HepG2 (cell line): ENCODE data around the gene CRYBB2. TPM values are rescaled to one million over a fixed set of nuclear protein-coding genes. Genes with fewer than 3 reads are reported as not detected.
A peak's percentile ranks its signal among the peaks of the same experiment; 100 is the strongest.

Experiments used
- ATAC-seq: fragments of 200-7000 bp; cut with Tn5 transposase; 3 replicates; pipeline ENCODE4 v1.9.1; 2020; ENCODE audit warnings: mild to moderate bottlenecking, moderate library complexity
- BruUV-seq: library from RNA; stranded (reverse); fragments of 400-500 nt; replicated peaks from 2 replicates; lab custom pipeline; 2021; lab: Mats Ljungman, UMichigan
- CTCF ChIA-PET: fragments of 300-600 bp; formaldehyde crosslinking; extraction: SDS; loops from one replicate; lab custom pipeline; 2021; ENCODE audit warnings: low total read pairs, inconsistent platforms, low intra/inter-chr PET ratio; lab: Yijun Ruan, JAX
- POLR2A ChIA-PET: fragments of 350-600 bp; sonication (Branson Sonifier 250); formaldehyde crosslinking; loops from one replicate; lab custom pipeline; 2020; ENCODE audit warnings: antibody characterized with exemption, inconsistent platforms; lab: Yijun Ruan, JAX
- DNase-seq: peaks from one replicate; pipeline ENCODE4 v3.0.0-alpha.2; 2015; ENCODE audit warnings: low spot score
- FAIRE-seq: peaks from 3 replicates; lab custom pipeline; 2011; peaks lifted over from hg19 to GRCh38; lab: Jason Lieb, UNC
- H2AFZ ChIP-seq: one replicate; pipeline ENCODE4 v1.6.1; 2011; ENCODE audit warnings: low read length, inconsistent platforms
- H3K27ac ChIP-seq: fragments of 300-600 bp; 3 replicates; pipeline ENCODE4 v1.8.0; 2011; ENCODE audit warnings: mixed run types, mild to moderate bottlenecking, mixed read lengths, low read length, inconsistent platforms; ENCODE audit not compliant: insufficient read depth; ENCODE audit errors: extremely low read length
- H3K27me3 ChIP-seq, 2 experiments: fragments of 200-600 bp in 1 of 2; 2 replicates in 1 of 2; 3 replicates in 1 of 2; pipeline versions ENCODE4 v1.6.0 to v1.8.0; 2011; ENCODE audit warnings: low read length in 2 of 2, mild to moderate bottlenecking in 2 of 2, moderate library complexity in 2 of 2, inconsistent platforms in 1 of 2; ENCODE audit not compliant: insufficient read depth in 2 of 2, control insufficient read depth in 1 of 2
- H3K36me3 ChIP-seq, 2 experiments: fragments of 200-600 bp in 1 of 2; replicated peaks in 1 of 2; 2 replicates in 1 of 2; 3 replicates in 1 of 2; pipeline versions ENCODE4 v1.5.1 to v1.8.0; 2011; ENCODE audit warnings: low read length in 2 of 2, inconsistent platforms in 1 of 2; ENCODE audit not compliant: insufficient read depth in 2 of 2, control insufficient read depth in 1 of 2
- H3K4me1 ChIP-seq: 2 replicates; pipeline ENCODE4 v1.5.1; 2012; ENCODE audit warnings: low read length, inconsistent platforms; ENCODE audit not compliant: insufficient read depth
- H3K4me2 ChIP-seq: 2 replicates; pipeline ENCODE4 v1.6.0; 2011; ENCODE audit warnings: low read depth, low read length, inconsistent platforms
- H3K4me3 ChIP-seq, 3 experiments: fragments of 200-600 bp in 1 of 3; sonication (generic), shearing (Covaris generic) in 1 of 3; replicated peaks in 1 of 3; 2 replicates each; pipeline ENCODE4 v1.5.1; 2011 to 2016; ENCODE audit warnings: low read length in 3 of 3, inconsistent platforms in 2 of 3, low read depth in 2 of 3, mild to moderate bottlenecking in 2 of 3, control low read depth in 1 of 3, mixed read lengths in 1 of 3; ENCODE audit not compliant: insufficient read depth in 1 of 3
- H3K79me2 ChIP-seq: one replicate; pipeline ENCODE4 v1.6.1; 2011; ENCODE audit warnings: low read length, inconsistent platforms; ENCODE audit not compliant: insufficient read depth
- H3K9ac ChIP-seq: 2 replicates; pipeline ENCODE4 v1.6.0; 2011; ENCODE audit warnings: mild to moderate bottlenecking, low read depth, low read length, inconsistent platforms; ENCODE audit not compliant: insufficient read depth
- H3K9me3 ChIP-seq: 2 replicates; pipeline ENCODE4 v1.5.1; 2012; ENCODE audit warnings: mild to moderate bottlenecking, low read length
- H4K20me1 ChIP-seq: 2 replicates; pipeline ENCODE4 v1.6.0; 2011; ENCODE audit warnings: inconsistent platforms, mild to moderate bottlenecking, low read length, moderate library complexity; ENCODE audit not compliant: insufficient read depth
- GATAD2A ChIP-seq: IDR thresholded peaks from 2 replicates; pipeline ENCODE4 v1.6.1; 2016
- HCFC1 ChIP-seq: fragments of 150-350 bp; IDR thresholded peaks from 2 replicates; pipeline ENCODE4 v1.6.1; 2014; ENCODE audit warnings: low read depth, low read length
- ISX ChIP-seq: sonication (generic); formaldehyde crosslinking; conservative IDR thresholded peaks from 2 replicates; pipeline ENCODE4 v1.5.0; 2020; ENCODE audit warnings: missing genetic modification reagents
- JUND ChIP-seq: sonication (generic); formaldehyde crosslinking; IDR thresholded peaks from 2 replicates; pipeline ENCODE4 v1.8.0; 2022; ENCODE audit warnings: mild to moderate bottlenecking, missing genetic modification reagents
- KDM2A ChIP-seq: sonication (generic); formaldehyde crosslinking; IDR thresholded peaks from 2 replicates; pipeline ENCODE4 v1.4.0; 2020; ENCODE audit warnings: low read depth, missing genetic modification reagents, borderline replicate concordance
- MYC ChIP-seq: sonication (generic); formaldehyde crosslinking; IDR thresholded peaks from 2 replicates; pipeline ENCODE4 v1.9.0; 2021; ENCODE audit warnings: missing genetic modification reagents, borderline replicate concordance
- SAP130 ChIP-seq: IDR thresholded peaks from 2 replicates; pipeline ENCODE4 v1.6.1; 2016; ENCODE audit warnings: low read depth
- SMAD9 ChIP-seq: sonication (generic); formaldehyde crosslinking; IDR thresholded peaks from 2 replicates; pipeline ENCODE4 v1.5.1; 2020; ENCODE audit warnings: mild to moderate bottlenecking, missing genetic modification reagents
- SP1 ChIP-seq, 2 experiments: fragments of 450-650 bp in 1 of 2; sonication (generic) in 1 of 2; formaldehyde crosslinking in 1 of 2; IDR thresholded peaks; 2 replicates each; pipeline versions ENCODE4 v1.4.0 to v1.6.1; 2016 to 2020; ENCODE audit warnings: missing genetic modification reagents in 1 of 2
- SP2 ChIP-seq: sonication (generic); formaldehyde crosslinking; IDR thresholded peaks from 2 replicates; pipeline ENCODE4 v1.5.1; 2020; ENCODE audit warnings: mild to moderate bottlenecking, missing genetic modification reagents
- XRCC5 ChIP-seq: fragments of 200-400 bp; formaldehyde crosslinking; optimal IDR thresholded peaks from 2 replicates; pipeline ENCODE3; 2017; ENCODE audit warnings: mild to moderate bottlenecking, low read length
- ZNF274 ChIP-seq: sonication (generic); formaldehyde crosslinking; IDR thresholded peaks from 2 replicates; pipeline ENCODE4 v1.5.1; 2020; ENCODE audit warnings: mild to moderate bottlenecking, missing genetic modification reagents
- ZNF670 ChIP-seq: sonication (generic); formaldehyde crosslinking; IDR thresholded peaks from 2 replicates; pipeline ENCODE4 v1.8.0; 2022; ENCODE audit warnings: mild to moderate bottlenecking, missing genetic modification reagents, borderline replicate concordance
- WGBS: methylation state at CpG from one replicate; pipeline ENCODE4 v1.1.6; 2017; ENCODE audit warnings: low lambda C conversion rate; 5-methylcytosine and 5-hydroxymethylcytosine counted together
- in situ Hi-C: cut with HindIII; loops from 2 replicates; pipeline ENCODE4 v1.10.0; 2017; ENCODE audit warnings: low pct_unique_long_range_greater_than_20kb; ENCODE audit not compliant: extremely low pct_ligation_motif_present
- intact Hi-C: fragments of 100-400 bp; cut with micrococcal nuclease; formaldehyde crosslinking; loops from one replicate; pipeline ENCODE4 v1.10.0; 2022; ENCODE audit not compliant: unreplicated experiment
- polyA plus RNA-seq, 8 experiments: library from polyadenylated mRNA; depleted of rRNA in 3 of 8; stranded (reverse) in 7 of 8; unstranded in 1 of 8; fragments of >200 nt; fragmentation: Illumina TruSeq in 4 of 8; extraction: Trizol in 4 of 8; gene quantifications; 2 replicates each; pipeline versions ENCODE4 v1.2.1 to v1.2.3, GENCODE V29; 2011 to 2016; ENCODE audit warnings: low read depth in 4 of 8, missing spikeins in 1 of 8, mixed read lengths in 1 of 8; ENCODE audit not compliant: insufficient read depth in 1 of 8
- total RNA-seq, 5 experiments: library from RNA; depleted of rRNA; stranded (reverse); fragments of >200 nt; fragmentation: Illumina TruSeq; extraction: Trizol; gene quantifications; 2 replicates each; pipeline ENCODE4 v1.2.3, GENCODE V29; 2016; ENCODE audit warnings: low read depth in 1 of 5
- TF ChIP-seq, protein P1 (sequence below): sonication (generic); formaldehyde crosslinking; IDR thresholded peaks from 2 replicates; pipeline ENCODE4 v1.5.1; 2020; ENCODE audit warnings: mild to moderate bottlenecking, missing genetic modification reagents
- TF ChIP-seq, protein P2 (sequence below): sonication (generic); formaldehyde crosslinking; IDR thresholded peaks from 2 replicates; pipeline ENCODE4 v1.5.0; 2020; ENCODE audit warnings: missing genetic modification reagents
- TF ChIP-seq, protein P3 (sequence below): sonication (generic); formaldehyde crosslinking; IDR thresholded peaks from 2 replicates; pipeline ENCODE4 v1.5.1; 2020; ENCODE audit warnings: mild to moderate bottlenecking, missing genetic modification reagents, moderate library complexity

Gene CRYBB2
- total and polyA plus RNA-seq, 2 of the 13 experiments (the other 11 are each of a cell fraction or from before 2014, with no cell fraction given): 0.11 to 0.18 TPM

DNA sequence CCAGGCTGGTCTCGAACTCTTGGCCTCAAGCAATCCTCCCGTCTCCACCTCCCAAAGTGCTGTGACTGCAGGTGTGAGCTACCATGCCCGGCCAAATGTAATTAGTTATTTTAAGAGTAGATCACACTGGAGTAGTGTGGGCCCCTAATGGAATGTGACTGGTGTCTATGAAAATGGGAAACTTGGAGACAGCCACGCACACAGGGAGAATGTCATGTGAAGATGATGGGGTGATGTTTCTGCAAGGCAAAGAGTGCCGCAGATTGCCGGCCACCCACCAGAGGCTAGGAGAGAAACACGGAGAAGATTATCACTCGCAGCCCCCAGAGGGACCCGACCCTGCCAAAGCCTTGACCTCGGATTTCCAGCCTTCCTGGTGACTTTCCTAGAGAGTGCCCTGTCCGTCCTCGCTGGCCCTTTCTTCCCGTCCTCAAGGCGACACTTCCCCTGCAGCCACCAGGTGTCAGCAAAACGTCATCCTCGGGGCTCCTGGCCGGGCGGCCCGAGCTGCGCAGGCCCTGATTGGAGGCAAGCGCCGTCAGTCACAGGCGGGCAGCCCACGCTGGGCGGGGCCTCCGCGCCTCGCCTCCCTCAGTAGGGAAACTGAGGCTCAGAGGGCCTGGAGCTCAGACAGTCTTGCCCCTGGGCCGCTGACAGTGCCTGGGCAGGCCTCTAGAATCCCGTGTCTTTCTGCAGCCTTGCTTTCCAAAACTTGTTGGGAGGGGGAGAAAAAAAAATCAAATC lies 16.3 kb downstream of the CRYBB2 start:
- H3K9me3 ChIP-seq: no peaks in the 10 kb centered on the region
- FAIRE-seq (peak; percentile 64), ATAC-seq (peak; percentile 98), DNase-seq (peak; percentile 71)
- H2AFZ ChIP-seq: no peak overlapping the region
- BruUV-seq: no TSS peak
- H3K79me2 ChIP-seq: no peaks in the 10 kb centered on the region
- H4K20me1 ChIP-seq: no peaks in the 10 kb centered on the region
- POLR2A ChIA-PET: no interaction called here
- peak overlapping the region in 1 of 3 experiments; percentile 49; a peak in 1 of 6 replicates for H3K4me3 ChIP-seq
- no peak overlapping the region for H3K9ac ChIP-seq
- intact Hi-C loops: loop anchor here (2.0 to 5.0 kb wide), 2 partner anchors 77 to 101 kb away; no protein-coding TSS in a partner anchor
- H3K4me2 ChIP-seq: peak overlapping the region; percentile 53
- H3K4me1 ChIP-seq: peaks cover 5% of the 10 kb centered on the region; the same call in 1 of the 2 replicates
- 25% methylated on average over 12 of the region's 30 CpGs for WGBS
- peaks cover 2 to 19% of the 10 kb centered on the region in 2 experiments; a peak in 1 of 5 replicates for H3K27me3 ChIP-seq
- in situ Hi-C loops: loop anchor here (5.0 kb wide), 1 partner anchor 97 kb away; no protein-coding TSS in a partner anchor
- H3K36me3 ChIP-seq: no peaks in the 10 kb centered on the region
- CTCF ChIA-PET: interaction anchor here (0.6 to 1.7 kb wide), 3 partner anchors 99 to 467 kb away, joined by 3 to 14 read pairs (median 4); no protein-coding TSS in a partner anchor
- H3K27ac ChIP-seq: no peak overlapping the region
- TF ChIP-seq ZNF274 (CRISPR knock-in tag) (0 out of 2 replicates have a peak, but pooled peaks have one; percentile 32), SAP130 (CRISPR knock-in tag) (peak; percentile 18; the same call in 1 of the 2 replicates), KDM2A (CRISPR knock-in tag) (peak; percentile 90), SP1 (IDR thresholded peaks at IDR 0.05) (no peak), SP1 (CRISPR knock-in tag; IDR thresholded peaks at IDR 0.05) (peak; percentile 80), SP2 (CRISPR knock-in tag) (peak; percentile 99), JUND (CRISPR knock-in tag) (no peak), XRCC5 (peak; percentile 79), ISX (no peak), GATAD2A (CRISPR knock-in tag) (0 out of 2 replicates have a peak, but pooled peaks have one; percentile 22), ZNF670 (no peak), HCFC1 (no peak), SMAD9 (CRISPR knock-in tag) (no peak), MYC (peak; percentile 34; the same call in 1 of the 2 replicates)
- TF ChIP-seq, protein P1, sequence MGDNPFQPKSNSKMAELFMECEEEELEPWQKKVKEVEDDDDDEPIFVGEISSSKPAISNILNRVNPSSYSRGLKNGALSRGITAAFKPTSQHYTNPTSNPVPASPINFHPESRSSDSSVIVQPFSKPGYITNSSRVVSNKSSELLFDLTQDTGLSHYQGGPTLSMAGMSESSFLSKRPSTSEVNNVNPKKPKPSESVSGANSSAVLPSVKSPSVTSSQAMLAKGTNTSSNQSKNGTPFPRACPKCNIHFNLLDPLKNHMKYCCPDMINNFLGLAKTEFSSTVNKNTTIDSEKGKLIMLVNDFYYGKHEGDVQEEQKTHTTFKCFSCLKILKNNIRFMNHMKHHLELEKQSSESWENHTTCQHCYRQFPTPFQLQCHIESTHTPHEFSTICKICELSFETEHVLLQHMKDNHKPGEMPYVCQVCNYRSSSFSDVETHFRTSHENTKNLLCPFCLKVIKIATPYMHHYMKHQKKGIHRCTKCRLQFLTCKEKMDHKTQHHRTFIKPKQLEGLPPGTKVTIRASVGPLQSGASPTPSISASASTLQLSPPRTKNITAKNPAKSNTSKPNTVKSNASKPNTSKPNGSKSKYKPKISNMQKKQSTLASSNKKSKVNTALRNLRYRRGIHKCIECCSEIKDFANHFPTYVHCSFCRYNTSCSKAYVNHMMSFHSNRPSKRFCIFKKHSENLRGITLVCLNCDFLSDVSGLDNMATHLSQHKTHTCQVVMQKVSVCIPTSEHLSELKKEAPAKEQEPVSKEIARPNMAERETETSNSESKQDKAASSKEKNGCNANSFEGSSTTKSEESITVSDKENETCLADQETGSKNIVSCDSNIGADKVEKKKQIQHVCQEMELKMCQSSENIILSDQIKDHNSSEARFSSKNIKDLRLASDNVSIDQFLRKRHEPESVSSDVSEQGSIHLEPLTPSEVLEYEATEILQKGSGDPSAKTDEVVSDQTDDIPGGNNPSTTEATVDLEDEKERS (CRISPR knock-in tag): 0 out of 2 replicates have a peak, but pooled peaks have one; percentile 24
- TF ChIP-seq, protein P2, sequence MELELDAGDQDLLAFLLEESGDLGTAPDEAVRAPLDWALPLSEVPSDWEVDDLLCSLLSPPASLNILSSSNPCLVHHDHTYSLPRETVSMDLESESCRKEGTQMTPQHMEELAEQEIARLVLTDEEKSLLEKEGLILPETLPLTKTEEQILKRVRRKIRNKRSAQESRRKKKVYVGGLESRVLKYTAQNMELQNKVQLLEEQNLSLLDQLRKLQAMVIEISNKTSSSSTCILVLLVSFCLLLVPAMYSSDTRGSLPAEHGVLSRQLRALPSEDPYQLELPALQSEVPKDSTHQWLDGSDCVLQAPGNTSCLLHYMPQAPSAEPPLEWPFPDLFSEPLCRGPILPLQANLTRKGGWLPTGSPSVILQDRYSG (CRISPR knock-in tag): no peak
- TF ChIP-seq, protein P3, sequence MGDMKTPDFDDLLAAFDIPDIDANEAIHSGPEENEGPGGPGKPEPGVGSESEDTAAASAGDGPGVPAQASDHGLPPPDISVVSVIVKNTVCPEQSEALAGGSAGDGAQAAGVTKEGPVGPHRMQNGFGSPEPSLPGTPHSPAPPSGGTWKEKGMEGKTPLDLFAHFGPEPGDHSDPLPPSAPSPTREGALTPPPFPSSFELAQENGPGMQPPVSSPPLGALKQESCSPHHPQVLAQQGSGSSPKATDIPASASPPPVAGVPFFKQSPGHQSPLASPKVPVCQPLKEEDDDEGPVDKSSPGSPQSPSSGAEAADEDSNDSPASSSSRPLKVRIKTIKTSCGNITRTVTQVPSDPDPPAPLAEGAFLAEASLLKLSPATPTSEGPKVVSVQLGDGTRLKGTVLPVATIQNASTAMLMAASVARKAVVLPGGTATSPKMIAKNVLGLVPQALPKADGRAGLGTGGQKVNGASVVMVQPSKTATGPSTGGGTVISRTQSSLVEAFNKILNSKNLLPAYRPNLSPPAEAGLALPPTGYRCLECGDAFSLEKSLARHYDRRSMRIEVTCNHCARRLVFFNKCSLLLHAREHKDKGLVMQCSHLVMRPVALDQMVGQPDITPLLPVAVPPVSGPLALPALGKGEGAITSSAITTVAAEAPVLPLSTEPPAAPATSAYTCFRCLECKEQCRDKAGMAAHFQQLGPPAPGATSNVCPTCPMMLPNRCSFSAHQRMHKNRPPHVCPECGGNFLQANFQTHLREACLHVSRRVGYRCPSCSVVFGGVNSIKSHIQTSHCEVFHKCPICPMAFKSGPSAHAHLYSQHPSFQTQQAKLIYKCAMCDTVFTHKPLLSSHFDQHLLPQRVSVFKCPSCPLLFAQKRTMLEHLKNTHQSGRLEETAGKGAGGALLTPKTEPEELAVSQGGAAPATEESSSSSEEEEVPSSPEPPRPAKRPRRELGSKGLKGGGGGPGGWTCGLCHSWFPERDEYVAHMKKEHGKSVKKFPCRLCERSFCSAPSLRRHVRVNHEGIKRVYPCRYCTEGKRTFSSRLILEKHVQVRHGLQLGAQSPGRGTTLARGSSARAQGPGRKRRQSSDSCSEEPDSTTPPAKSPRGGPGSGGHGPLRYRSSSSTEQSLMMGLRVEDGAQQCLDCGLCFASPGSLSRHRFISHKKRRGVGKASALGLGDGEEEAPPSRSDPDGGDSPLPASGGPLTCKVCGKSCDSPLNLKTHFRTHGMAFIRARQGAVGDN (CRISPR knock-in tag): peak; percentile 59; the same call in 1 of the 2 replicates
